ENCODE measurements around the gene SLC25A42. TPM values are rescaled to one million over a fixed set of nuclear protein-coding genes. Genes with fewer than 3 reads are reported as not detected.

The SLC25A42 gene
- total and polyA plus RNA-seq, 2 experiments from 2014 or later, result 13.8 to 23.2 TPM

DNA sequence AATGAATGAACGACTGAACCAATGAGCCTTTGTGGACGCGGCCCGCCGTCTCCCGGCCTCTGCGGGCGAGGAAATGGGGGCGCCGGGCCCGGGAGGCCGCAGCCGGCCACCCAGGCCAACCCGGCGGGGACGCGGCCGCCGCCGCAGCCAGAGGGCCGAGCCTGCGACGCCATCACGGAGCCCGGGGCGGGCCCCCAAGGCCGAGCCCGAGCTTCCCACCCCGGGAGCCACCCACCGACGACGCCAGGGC lies 30.7 kb upstream of the SLC25A42 start:
- Histone ChIP-seq H3K4me2 (peak overlapping the region; percentile 98), H3K4me3 (peak overlapping the region; percentile 86), H3K27ac (peak overlapping the region; percentile 98), H3K36me3 (replicated peaks; ENCODE audit: insufficient read depth, low read depth) (no peaks in the 10 kb centered on the region), H4K20me1 (ENCODE audit: insufficient read depth, poor library complexity, severe bottlenecking) (peaks cover 14% of the 10 kb centered on the region), H2AFZ (peak overlapping the region; percentile 96), H3K9me3 (ENCODE audit: low read depth) (no peaks in the 10 kb centered on the region), H3K79me2 (peaks cover 78% of the 10 kb centered on the region), H3K4me1 (ENCODE audit: insufficient read depth) (peaks cover 2% of the 10 kb centered on the region), H3K27me3 (no peaks in the 10 kb centered on the region), H3K9me2 (replicated peaks; ENCODE audit: insufficient read depth) (no peaks in the 10 kb centered on the region)
- TF ChIP-seq EZH2 (IDR thresholded peaks at IDR 0.05; ENCODE audit: borderline replicate concordance), result no peak
- TF ChIP-seq EZH2phosphoT487 (IDR thresholded peaks at IDR 0.05; ENCODE audit: low read depth, severe bottlenecking, unreplicated experiment), result no peak
- no peak for TF ChIP-seq CTCF (IDR thresholded peaks at IDR 0.05; ENCODE audit: poor library complexity)
- WGBS (ENCODE audit: low lambda C conversion rate, missing lambda C conversion rate), result 2% methylated on average over 23 of the region's 32 CpGs
- no peak for DNase-seq (ENCODE audit: low spot score)

DNA sequence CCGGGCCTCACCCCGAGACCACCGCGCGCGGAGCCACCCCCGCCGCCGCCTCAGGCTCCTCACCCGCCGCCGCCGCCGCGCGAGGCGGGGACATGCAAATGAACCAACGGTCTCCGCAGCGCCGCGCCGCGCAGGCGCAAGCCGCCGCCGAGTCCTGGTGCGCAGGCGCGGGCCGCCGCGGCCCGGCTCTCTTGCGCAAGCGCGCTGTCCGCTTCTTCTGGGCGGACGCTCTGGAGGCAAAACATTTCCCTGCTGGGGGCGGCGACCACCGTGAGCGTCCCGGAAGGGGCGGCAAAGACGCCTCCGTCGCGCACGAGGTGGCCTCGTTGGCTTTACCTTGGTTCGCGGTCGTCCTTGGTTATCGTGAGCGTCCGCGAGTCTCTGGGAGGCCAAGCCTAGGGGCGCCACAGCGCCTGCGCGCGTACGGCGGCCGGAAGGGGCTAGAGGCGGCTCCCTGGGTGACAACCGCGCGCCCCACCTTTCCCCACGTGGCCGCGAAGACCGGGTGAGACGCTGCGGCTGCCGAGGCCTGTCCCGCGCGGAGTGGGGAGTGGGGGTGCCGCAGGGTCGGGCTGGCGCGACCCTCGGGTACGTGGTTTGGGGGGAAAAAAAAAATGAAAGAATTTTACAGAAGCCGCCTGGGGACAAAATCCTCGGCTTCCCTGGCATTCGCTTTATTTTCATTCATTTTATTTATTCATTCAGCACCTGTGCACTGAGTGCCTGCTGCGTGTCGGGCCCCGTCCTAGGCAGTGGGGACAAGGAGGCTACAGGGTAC lies 30.2 kb upstream of the SLC25A42 start, which contains the start of the genes ARMC6 and SUGP2:
ARMC6 (plus strand) TSS at position 178 of the 778 bp plus-strand sequence. CDS start 607 bp downstream, outside the sequence.
SUGP2 (minus strand) TSS at position 92 of the 778 bp plus-strand sequence. CDS start 2,446 bp downstream, outside the sequence.
- Histone ChIP-seq H3K4me2 (peak within 1 kb of the TSS; percentile 98), H3K9me2 (replicated peaks; ENCODE audit: insufficient read depth) (no peaks in the 10 kb centered on the region), H4K20me1 (ENCODE audit: insufficient read depth, poor library complexity, severe bottlenecking) (peaks cover 14% of the 10 kb centered on the region), H3K36me3 (replicated peaks; ENCODE audit: insufficient read depth, low read depth) (no peaks in the 10 kb centered on the region), H3K79me2 (peaks cover 78% of the 10 kb centered on the region), H3K9me3 (ENCODE audit: low read depth) (no peaks in the 10 kb centered on the region), H3K27ac (peak within 1 kb of the TSS; percentile 98), H3K4me1 (ENCODE audit: insufficient read depth) (peaks cover 2% of the 10 kb centered on the region), H3K27me3 (no peaks in the 10 kb centered on the region), H3K4me3 (peak within 1 kb of the TSS; percentile 86), H2AFZ (peak within 1 kb of the TSS; percentile 96)
- no peak for TF ChIP-seq EZH2phosphoT487 (IDR thresholded peaks at IDR 0.05; ENCODE audit: low read depth, severe bottlenecking, unreplicated experiment)
- TF ChIP-seq EZH2 (IDR thresholded peaks at IDR 0.05; ENCODE audit: borderline replicate concordance), result no peak
- TF ChIP-seq CTCF (IDR thresholded peaks at IDR 0.05; ENCODE audit: poor library complexity), result no peak
- DNase-seq (ENCODE audit: low spot score), result peak; percentile 95
- WGBS (ENCODE audit: low lambda C conversion rate, missing lambda C conversion rate), result under 1% methylated on average over 68 of the region's 94 CpGs

- H3K79me2 ChIP-seq, result peaks cover 80% of the 10 kb centered on the region
These were observed 29.6 kb upstream of the SLC25A42 start for GRCh38 chr19:19034204-19034624.

More at GRCh38 chr19:19034204-19034624, 29.6 kb upstream of the SLC25A42 start:
- no peaks in the 10 kb centered on the region for H3K9me2 ChIP-seq (replicated peaks; ENCODE audit: insufficient read depth)
- peak overlapping the region; percentile 98 for H3K27ac ChIP-seq
- H3K27me3 ChIP-seq, result no peaks in the 10 kb centered on the region
- WGBS (ENCODE audit: low lambda C conversion rate, missing lambda C conversion rate), result 9% methylated on average over 10 of the region's 10 CpGs
- H3K4me1 ChIP-seq (ENCODE audit: insufficient read depth), result peaks cover 2% of the 10 kb centered on the region
- DNase-seq (ENCODE audit: low spot score), result peak; percentile 85
- H3K4me3 ChIP-seq, result peak overlapping the region; percentile 86
- peak overlapping the region; percentile 96 for H2AFZ ChIP-seq
- peak overlapping the region; percentile 98 for H3K4me2 ChIP-seq
- no peaks in the 10 kb centered on the region for H3K36me3 ChIP-seq (replicated peaks; ENCODE audit: insufficient read depth, low read depth)
- H4K20me1 ChIP-seq (ENCODE audit: insufficient read depth, poor library complexity, severe bottlenecking), result peaks cover 14% of the 10 kb centered on the region
- TF ChIP-seq EZH2 (IDR thresholded peaks at IDR 0.05; ENCODE audit: borderline replicate concordance) (no peak), EZH2phosphoT487 (IDR thresholded peaks at IDR 0.05; ENCODE audit: low read depth, severe bottlenecking, unreplicated experiment) (no peak), CTCF (IDR thresholded peaks at IDR 0.05; ENCODE audit: poor library complexity) (no peak)
- H3K9me3 ChIP-seq (ENCODE audit: low read depth), result no peaks in the 10 kb centered on the region
